ENCODE data around the gene WDHD1. TPM values are rescaled to one million over a fixed set of nuclear protein-coding genes. Genes with fewer than 3 reads are reported as not detected.

WDHD1 gene
- total RNA-seq, 2 experiments from 2014 or later: 37.5 to 44.1 TPM

DNA sequence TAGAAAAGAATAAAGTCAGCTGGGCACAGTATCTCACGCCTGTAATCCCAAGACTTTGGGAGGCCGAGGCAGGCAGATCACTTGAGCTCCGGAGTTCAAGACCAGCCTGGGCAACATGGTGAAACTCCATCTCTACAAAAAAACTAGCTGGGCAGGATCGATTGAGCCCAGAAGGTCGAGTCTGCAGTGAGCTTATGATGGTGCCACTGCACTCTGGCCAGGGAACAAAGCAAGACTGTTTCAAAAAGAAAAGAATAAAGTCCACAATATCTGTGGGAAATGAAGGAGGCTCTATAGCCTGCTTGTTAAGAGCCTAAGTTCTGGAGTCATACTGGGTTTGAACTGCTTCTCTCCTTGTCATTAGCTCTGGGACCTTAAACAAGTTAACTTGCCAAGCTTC, 32.4 kb upstream of the WDHD1 start:
- Mint-ChIP-seq H3K4me1 (peaks cover 28% of the 10 kb centered on the region), H3K27me3 (no peaks in the 10 kb centered on the region), H3K36me3 (ENCODE audit: low read depth) (peaks cover 47% of the 10 kb centered on the region), H3K4me3 (no peak overlapping the region), H3K9me3 (no peaks in the 10 kb centered on the region), H3K27ac (no peak overlapping the region)
- POLR2A ChIA-PET: no interaction called here
- CTCF ChIA-PET: interaction anchor here (0.6 to 3.3 kb wide), 5 partner anchors 8 to 42 kb away, joined by 3 to 22 read pairs (median 4); partner anchors contain the start of genes MAPK1IP1L, SOCS4 and WDHD1
- DNase-seq: no peak

DNA sequence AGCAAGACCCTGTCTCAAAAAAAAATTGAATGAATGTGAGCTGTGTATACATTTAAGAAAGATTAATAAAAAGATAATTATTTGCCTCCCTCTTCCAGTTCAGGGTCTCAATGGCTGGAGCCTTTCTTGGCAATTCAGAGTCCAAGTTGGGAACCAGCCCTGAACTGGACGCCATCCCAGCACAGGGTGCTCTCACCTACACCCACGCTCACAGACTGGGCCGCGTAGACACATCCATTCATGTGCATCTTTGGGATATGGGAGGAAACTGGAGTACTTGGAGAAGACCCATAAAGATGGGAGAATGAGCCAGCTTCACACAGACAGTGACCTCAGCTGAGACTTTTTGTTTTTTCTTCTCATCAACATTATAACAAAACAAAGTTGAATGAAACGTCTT, 31.0 kb upstream of the WDHD1 start:
- CTCF ChIA-PET: interaction anchor here (0.6 to 1.5 kb wide), 2 partner anchors 8 to 20 kb away, joined by 3 to 7 read pairs; no protein-coding TSS in a partner anchor
- H3K4me1 Mint-ChIP-seq: peaks cover 37% of the 10 kb centered on the region
- H3K27me3 Mint-ChIP-seq: no peaks in the 10 kb centered on the region
- H3K9me3 Mint-ChIP-seq: no peaks in the 10 kb centered on the region
- H3K36me3 Mint-ChIP-seq (ENCODE audit: low read depth): peaks cover 47% of the 10 kb centered on the region
- no peak overlapping the region for H3K27ac Mint-ChIP-seq
- H3K4me3 Mint-ChIP-seq: no peak overlapping the region
- POLR2A ChIA-PET: no interaction called here
- no peak for DNase-seq

DNA sequence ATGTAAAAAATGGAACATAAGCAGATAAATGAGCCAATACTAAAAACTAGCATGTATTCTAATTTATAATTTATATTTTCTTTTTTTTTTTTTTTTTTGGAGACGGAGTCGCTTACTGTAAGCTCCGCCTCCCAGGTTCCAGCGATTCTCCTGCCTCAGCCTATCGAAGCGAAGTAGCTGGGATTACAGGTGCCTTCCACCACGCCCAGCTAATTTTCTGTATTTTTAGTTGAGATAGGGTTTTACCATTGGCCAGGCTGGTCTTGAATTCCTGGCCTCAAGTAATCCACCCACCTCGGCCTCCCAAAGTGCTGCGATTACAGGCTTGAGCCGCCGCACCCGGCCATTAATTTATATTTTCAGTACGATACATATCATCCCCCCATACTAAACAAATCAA, 27.2 kb upstream of the WDHD1 start:
- ChIA-PET CTCF (interaction anchor here (1.4 kb wide), 1 partner anchor 18 kb away, joined by 3 read pairs; no protein-coding TSS in a partner anchor), POLR2A (no interaction called here)
- DNase-seq: no peak
- Mint-ChIP-seq H3K27me3 (no peaks in the 10 kb centered on the region), H3K27ac (no peak overlapping the region), H3K9me3 (no peaks in the 10 kb centered on the region), H3K36me3 (ENCODE audit: low read depth) (peaks cover 37% of the 10 kb centered on the region), H3K4me3 (no peak overlapping the region), H3K4me1 (peaks cover 43% of the 10 kb centered on the region)

DNA sequence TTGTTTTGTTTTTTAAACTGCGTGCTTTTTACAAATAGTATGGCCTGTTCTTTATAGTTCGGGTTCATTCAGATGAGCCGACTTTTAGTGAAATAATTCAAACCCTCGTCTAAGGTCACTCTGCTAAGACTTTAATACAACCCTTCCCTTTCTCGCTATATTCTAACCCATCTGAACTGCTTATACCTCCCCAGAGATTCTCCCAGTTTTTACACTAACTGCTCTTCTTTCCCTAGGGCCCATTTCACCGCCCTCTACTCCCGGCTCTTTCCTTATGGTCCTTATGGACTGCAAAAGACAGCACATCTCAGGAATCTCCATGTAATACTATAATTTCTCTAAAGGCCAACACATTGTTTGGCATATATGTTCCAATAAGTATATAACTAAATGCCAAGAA, 26.6 kb upstream of the WDHD1 start:
- Mint-ChIP-seq H3K9me3 (no peaks in the 10 kb centered on the region), H3K36me3 (ENCODE audit: low read depth) (peaks cover 37% of the 10 kb centered on the region), H3K4me1 (peaks cover 43% of the 10 kb centered on the region), H3K27me3 (no peaks in the 10 kb centered on the region), H3K27ac (peak overlapping the region; percentile 34), H3K4me3 (peak overlapping the region; percentile 86)
- CTCF ChIA-PET: interaction anchor here (1.2 to 1.4 kb wide), 2 partner anchors 14 to 27 kb away, joined by 3 to 5 read pairs; partner anchors contain the start of genes SOCS4 and WDHD1
- DNase-seq: no peak
- POLR2A ChIA-PET: no interaction called here

DNA sequence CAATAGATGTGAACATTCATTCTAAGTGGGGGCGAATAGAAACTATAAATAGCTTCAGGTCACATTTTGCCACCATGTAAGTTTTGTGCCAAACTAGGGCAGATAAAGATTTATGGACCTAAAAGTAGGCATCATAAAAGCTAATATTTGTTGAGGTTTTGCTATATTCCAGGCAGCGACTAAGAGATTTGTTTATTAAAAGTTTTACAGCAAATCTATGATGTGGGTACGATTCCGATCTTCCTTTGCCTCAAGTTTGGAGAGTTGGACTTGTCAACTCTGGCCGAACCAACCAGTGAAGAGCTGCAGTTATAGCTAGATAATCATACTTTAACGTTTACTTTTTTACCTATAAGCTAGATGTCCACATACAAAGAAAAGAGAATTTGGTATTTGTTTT, 26.1 kb upstream of the WDHD1 start:
- H3K27me3 Mint-ChIP-seq: no peaks in the 10 kb centered on the region
- H3K36me3 Mint-ChIP-seq (ENCODE audit: low read depth): peaks cover 33% of the 10 kb centered on the region
- DNase-seq: no peak
- CTCF ChIA-PET: interaction anchor here (0.5 to 1.4 kb wide), 3 partner anchors 15 to 268 kb away, joined by 3 to 5 read pairs (median 4); partner anchors contain the start of genes SOCS4 and WDHD1
- H3K27ac Mint-ChIP-seq: peak overlapping the region; percentile 91
- H3K9me3 Mint-ChIP-seq: no peaks in the 10 kb centered on the region
- H3K4me3 Mint-ChIP-seq: peak overlapping the region; percentile 86
- H3K4me1 Mint-ChIP-seq: peaks cover 41% of the 10 kb centered on the region
- POLR2A ChIA-PET: no interaction called here

DNA sequence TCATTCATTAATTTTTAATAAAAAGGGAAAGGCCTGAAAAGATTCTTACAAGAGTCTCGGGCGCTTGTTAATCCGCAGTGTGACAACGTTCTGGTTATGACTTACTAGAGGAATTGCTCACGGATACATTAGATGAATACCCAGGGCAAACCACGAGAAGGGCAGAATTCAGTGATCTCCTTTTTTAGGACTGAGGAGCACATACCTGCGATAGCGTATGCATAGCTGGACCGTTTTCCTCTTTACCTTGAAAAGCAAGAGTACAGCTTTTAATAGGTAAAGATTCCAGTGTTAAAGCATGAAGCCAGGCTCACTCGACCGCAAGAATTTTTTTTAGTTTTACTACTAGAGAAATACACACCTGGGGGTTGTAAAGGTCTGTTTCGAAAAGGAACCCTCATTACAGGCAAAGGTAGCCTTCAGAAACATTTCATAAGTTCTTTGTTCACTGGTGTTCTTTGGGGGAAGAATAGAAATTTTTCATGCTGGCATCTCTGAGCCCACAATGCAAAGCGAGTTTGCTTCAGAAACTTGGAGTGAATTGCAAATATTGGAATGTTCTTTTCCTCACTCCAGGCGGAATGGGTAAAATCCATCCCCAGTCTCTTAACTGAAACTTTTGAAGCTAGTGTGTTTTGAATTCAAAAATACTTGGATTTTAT, 25.5 kb upstream of the WDHD1 start:
- H3K27ac Mint-ChIP-seq: peak overlapping the region; percentile 91
- no peaks in the 10 kb centered on the region for H3K9me3 Mint-ChIP-seq
- peak overlapping the region; percentile 86 for H3K4me3 Mint-ChIP-seq
- ChIA-PET CTCF (interaction anchor here (0.5 to 3.3 kb wide), 20 partner anchors 8 to 268 kb away, joined by 3 to 29 read pairs (median 8); partner anchors contain the start of genes SOCS4 and WDHD1), POLR2A (interaction anchor here (0.5 kb wide), 1 partner anchor 15 kb away, joined by 3 read pairs; no protein-coding TSS in a partner anchor)
- H3K36me3 Mint-ChIP-seq (ENCODE audit: low read depth): peaks cover 31% of the 10 kb centered on the region
- peaks cover 41% of the 10 kb centered on the region for H3K4me1 Mint-ChIP-seq
- no peaks in the 10 kb centered on the region for H3K27me3 Mint-ChIP-seq
- no peak for DNase-seq

DNA sequence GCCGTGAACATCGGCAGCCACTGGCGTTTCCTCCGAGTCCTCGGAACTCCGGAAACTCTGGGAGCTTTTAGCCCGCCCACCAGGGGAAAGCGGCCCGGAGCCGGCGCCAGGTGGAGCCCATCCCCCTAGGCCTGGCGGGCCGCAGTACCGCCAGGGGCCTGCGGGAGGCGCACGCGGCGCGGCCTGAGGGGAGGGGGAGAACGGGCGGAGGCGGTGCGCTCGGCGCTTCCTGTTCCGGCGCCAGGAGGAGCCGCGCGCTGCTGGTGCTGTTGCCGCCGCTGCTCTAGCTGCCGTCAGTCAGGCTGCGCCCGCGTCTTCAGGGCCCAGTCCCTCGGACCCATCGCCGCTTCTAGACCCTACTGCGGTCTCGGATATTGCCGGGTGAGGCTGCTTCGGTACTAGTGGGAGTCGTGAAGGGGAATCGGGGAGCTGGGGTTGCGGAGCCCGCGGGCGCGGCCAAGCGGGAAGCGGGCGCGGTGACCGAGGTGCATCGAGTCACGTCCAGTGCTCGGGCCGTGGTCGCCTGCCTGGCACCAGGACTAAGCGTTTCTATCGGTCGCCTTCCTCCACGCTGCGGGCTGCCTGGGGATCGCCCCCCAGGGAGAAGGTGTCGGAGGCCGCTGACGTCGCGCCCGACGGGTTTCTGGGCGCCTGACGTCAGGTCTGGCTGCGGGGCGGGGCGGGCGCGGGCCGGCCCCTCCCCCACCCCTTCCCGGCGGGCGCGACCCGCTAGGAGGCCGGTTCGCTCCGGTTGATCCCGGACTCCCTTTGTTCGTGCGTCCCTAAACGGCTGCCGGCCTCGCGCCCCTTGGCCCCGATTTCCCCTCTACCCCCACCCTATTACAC, 24.7 kb upstream of the WDHD1 start, which contains the start of gene MAPK1IP1L:
Gene MAPK1IP1L (plus strand): TSS at position 225 of the 846 bp plus-strand sequence. CDS start 10,037 bp downstream, outside the sequence.
- H3K27me3 Mint-ChIP-seq: no peaks in the 10 kb centered on the region
- peak within 1 kb of the TSS; percentile 86 for H3K4me3 Mint-ChIP-seq

DNA sequence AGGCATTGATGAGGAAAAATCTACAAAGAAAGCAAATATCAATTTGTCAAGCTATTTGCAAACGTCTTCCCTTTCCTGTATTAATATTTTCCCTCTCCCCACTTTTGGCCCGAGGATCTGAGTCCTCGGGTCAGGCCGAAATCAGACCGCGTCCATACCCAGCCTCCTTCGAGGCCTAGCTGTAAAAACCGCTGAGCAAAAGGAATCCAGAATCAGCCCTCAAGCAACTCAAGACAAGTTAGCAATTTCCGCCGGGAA, 24.2 kb upstream of the WDHD1 start:
- H3K4me1 Mint-ChIP-seq: peaks cover 40% of the 10 kb centered on the region
- H3K27me3 Mint-ChIP-seq: no peaks in the 10 kb centered on the region
- H3K4me3 Mint-ChIP-seq: peak overlapping the region; percentile 86
- ChIA-PET POLR2A (interaction anchor here (0.6 kb wide), 2 partner anchors 60 to 170 kb away, joined by 3 read pairs; no protein-coding TSS in a partner anchor), CTCF (interaction anchor here (0.6 to 3.3 kb wide), 48 partner anchors 9 to 1947 kb away, joined by 3 to 29 read pairs (median 4); partner anchors contain the start of genes GCH1, SOCS4 and WDHD1)
- peaks cover 24% of the 10 kb centered on the region for H3K36me3 Mint-ChIP-seq (ENCODE audit: low read depth)
- no peak for DNase-seq
- peak overlapping the region; percentile 91 for H3K27ac Mint-ChIP-seq
- H3K9me3 Mint-ChIP-seq: no peaks in the 10 kb centered on the region

More for the DNA sequence above, 24.7 kb upstream of the WDHD1 start, which contains the start of gene MAPK1IP1L:
- ChIA-PET POLR2A (interaction anchor here (0.6 to 0.7 kb wide), 3 partner anchors 60 to 486 kb away, joined by 3 to 5 read pairs (median 3); no protein-coding TSS in a partner anchor), CTCF (interaction anchor here (0.6 to 3.3 kb wide), 50 partner anchors 9 to 529 kb away, joined by 3 to 29 read pairs (median 4); partner anchors contain the start of genes GCH1, SOCS4 and WDHD1)
- Mint-ChIP-seq H3K4me1 (peaks cover 40% of the 10 kb centered on the region), H3K27ac (peak within 1 kb of the TSS; percentile 91), H3K9me3 (no peaks in the 10 kb centered on the region), H3K36me3 (ENCODE audit: low read depth) (peaks cover 30% of the 10 kb centered on the region)
- peak; percentile 88 for DNase-seq

DNA sequence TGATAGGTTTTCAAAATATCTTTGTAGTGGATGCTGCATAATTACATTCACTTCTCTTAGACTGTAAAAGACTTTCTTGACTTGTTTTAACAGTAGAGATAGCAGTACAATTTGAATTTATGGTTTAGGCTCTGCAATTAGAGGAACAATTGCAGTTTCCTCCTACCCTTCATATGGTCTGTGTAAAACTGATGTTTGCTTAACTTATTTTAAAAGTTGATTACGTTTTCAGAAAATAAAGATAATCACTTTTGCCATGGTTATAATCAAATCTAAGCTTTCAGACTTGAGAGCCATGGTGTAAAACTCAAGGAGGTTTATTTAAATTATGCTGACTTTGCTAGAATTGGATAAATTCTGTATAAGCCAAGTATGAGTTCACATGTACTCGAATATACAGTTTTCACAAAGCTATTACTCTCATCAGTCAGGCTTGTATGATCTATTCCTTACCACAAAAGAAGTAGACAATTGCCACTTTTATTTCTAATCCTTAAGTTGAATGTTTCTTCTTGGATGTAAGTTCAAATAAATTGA, 22.1 kb upstream of the WDHD1 start:
- H3K4me1 Mint-ChIP-seq: peaks cover 29% of the 10 kb centered on the region
- H3K4me3 Mint-ChIP-seq: no peak overlapping the region
- H3K36me3 Mint-ChIP-seq (ENCODE audit: low read depth): peaks cover 19% of the 10 kb centered on the region
- no peaks in the 10 kb centered on the region for H3K9me3 Mint-ChIP-seq
- H3K27me3 Mint-ChIP-seq: no peaks in the 10 kb centered on the region
- no peak overlapping the region for H3K27ac Mint-ChIP-seq
- ChIA-PET POLR2A (no interaction called here), CTCF (interaction anchor here (3.3 kb wide), 1 partner anchor 21 kb away, joined by 29 read pairs; the partner anchor contains the start of genes SOCS4 and WDHD1)
- no peak for DNase-seq

DNA sequence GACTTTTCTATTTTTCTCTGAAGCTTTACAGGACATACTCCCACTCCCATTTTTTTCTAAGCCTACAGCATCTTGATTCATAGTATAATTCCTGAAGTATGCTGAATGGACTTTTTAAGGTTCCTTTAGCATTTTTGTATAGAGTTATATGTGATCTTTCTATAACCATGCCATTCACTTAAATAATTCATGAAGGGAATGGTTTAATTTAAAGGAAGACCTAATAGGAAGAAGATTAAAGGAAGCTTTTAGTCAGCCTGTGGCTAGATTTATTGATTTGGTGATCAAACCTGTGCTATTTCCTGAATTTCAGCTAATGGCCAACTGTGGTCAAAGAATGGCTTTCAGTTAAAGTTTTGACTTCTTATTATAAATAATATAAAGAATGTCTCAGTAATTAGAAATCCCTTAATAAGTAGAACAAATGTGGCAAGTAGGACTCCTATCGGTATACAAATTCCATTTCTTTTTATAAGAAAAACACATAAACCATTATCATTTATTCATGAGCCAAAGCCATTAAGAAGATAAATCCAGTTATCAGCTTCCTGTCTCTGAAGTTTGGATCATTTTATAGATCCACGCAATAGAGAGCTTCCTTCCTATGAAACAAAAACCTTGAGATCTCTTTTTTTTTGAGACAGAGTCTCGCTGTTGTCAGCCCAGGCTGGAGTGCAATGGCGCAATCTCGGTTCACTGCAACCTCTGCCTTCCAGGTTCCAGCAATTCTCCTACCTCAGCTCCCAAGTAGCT, 20.6 kb upstream of the WDHD1 start:
- CTCF ChIA-PET: interaction anchor here (0.6 to 1.5 kb wide), 3 partner anchors 9 to 154 kb away, joined by 4 to 5 read pairs (median 4); no protein-coding TSS in a partner anchor
- H3K9me3 Mint-ChIP-seq: no peaks in the 10 kb centered on the region
- POLR2A ChIA-PET: no interaction called here
- H3K36me3 Mint-ChIP-seq (ENCODE audit: low read depth): peaks cover 19% of the 10 kb centered on the region
- H3K27ac Mint-ChIP-seq: no peak overlapping the region
- no peak overlapping the region for H3K4me3 Mint-ChIP-seq
- H3K4me1 Mint-ChIP-seq: peaks cover 14% of the 10 kb centered on the region
- H3K27me3 Mint-ChIP-seq: no peaks in the 10 kb centered on the region
- DNase-seq: no peak

DNA sequence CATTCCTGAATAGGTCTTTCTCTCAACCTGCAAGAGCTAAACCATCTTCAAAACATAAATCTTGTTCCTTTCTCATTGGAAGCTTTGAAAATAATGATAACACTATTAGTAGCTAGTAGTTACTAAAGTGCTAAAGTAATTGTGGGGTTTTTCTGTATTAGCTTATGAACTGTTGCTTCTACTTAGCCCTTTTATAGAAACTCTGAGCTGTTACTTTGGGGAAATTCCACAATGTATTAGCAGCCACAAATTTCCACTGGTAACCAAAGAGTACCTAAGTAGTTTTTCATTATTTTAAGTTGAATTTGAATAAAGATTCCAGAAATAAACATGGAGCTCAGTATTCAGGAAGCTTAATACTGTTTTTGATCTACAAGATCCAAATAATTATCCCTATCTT, 18.2 kb upstream of the WDHD1 start:
- H3K27ac Mint-ChIP-seq: no peak overlapping the region

DNA sequence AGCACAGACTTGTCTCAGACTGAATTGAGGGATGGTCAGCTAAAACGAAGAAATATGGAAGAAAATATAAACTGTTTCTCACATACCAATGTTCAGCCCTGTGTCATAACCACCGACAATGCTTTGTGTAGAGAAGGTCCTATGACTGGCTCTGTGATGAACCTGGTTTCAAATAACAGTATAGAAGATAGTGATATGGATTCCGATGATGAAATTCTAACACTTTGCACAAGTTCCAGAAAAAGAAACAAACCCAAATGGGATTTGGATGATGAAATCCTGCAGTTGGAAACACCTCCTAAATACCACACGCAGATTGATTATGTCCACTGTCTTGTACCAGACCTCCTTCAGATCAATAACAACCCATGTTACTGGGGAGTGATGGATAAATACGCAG, 16.6 kb upstream of the WDHD1 start:
- Mint-ChIP-seq H3K4me3 (no peak overlapping the region), H3K27me3 (no peaks in the 10 kb centered on the region), H3K36me3 (ENCODE audit: low read depth) (peaks cover 29% of the 10 kb centered on the region), H3K27ac (no peak overlapping the region), H3K4me1 (peaks cover 2% of the 10 kb centered on the region), H3K9me3 (peaks cover 3% of the 10 kb centered on the region)
- POLR2A ChIA-PET: no interaction called here
- no peak for DNase-seq
- CTCF ChIA-PET: interaction anchor here (1.2 kb wide), 1 partner anchor 51 kb away, joined by 3 read pairs; no protein-coding TSS in a partner anchor

More for the DNA sequence above, 18.2 kb upstream of the WDHD1 start:
- POLR2A ChIA-PET: no interaction called here
- Mint-ChIP-seq H3K27me3 (no peaks in the 10 kb centered on the region), H3K4me3 (no peak overlapping the region), H3K36me3 (ENCODE audit: low read depth) (peaks cover 20% of the 10 kb centered on the region), H3K9me3 (no peaks in the 10 kb centered on the region), H3K4me1 (peaks cover 3% of the 10 kb centered on the region)
- no peak for DNase-seq
- CTCF ChIA-PET: interaction anchor here (0.5 to 1.4 kb wide), 7 partner anchors 10 to 167 kb away, joined by 3 to 4 read pairs (median 3); no protein-coding TSS in a partner anchor

All from activated CD4-positive, alpha-beta T cell treated with anti-CD3 and anti-CD28 coated beads, Interleukin-2, amount 10 ng/mL, durations not matched to agents 7 days and 5 days (primary cell).